Kidney capillary endothelial cell (primary cell): ENCODE data around the gene ENKD1.
"Not testable (repeated sequence)": the region's sequence is repeated elsewhere in the genome, so short reads cannot be mapped to it uniquely, and the experiment has no call there.

Experiments
- DNase-seq: peaks from one replicate; pipeline ENCODE4 v3.0.0-alpha.2; 2018; ENCODE audit warnings: low spot score

Gene ENKD1, protein sequence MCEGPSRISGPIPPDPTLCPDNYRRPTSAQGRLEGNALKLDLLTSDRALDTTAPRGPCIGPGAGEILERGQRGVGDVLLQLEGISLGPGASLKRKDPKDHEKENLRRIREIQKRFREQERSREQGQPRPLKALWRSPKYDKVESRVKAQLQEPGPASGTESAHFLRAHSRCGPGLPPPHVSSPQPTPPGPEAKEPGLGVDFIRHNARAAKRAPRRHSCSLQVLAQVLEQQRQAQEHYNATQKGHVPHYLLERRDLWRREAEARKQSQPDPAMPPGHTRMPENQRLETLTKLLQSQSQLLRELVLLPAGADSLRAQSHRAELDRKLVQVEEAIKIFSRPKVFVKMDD

DNA sequence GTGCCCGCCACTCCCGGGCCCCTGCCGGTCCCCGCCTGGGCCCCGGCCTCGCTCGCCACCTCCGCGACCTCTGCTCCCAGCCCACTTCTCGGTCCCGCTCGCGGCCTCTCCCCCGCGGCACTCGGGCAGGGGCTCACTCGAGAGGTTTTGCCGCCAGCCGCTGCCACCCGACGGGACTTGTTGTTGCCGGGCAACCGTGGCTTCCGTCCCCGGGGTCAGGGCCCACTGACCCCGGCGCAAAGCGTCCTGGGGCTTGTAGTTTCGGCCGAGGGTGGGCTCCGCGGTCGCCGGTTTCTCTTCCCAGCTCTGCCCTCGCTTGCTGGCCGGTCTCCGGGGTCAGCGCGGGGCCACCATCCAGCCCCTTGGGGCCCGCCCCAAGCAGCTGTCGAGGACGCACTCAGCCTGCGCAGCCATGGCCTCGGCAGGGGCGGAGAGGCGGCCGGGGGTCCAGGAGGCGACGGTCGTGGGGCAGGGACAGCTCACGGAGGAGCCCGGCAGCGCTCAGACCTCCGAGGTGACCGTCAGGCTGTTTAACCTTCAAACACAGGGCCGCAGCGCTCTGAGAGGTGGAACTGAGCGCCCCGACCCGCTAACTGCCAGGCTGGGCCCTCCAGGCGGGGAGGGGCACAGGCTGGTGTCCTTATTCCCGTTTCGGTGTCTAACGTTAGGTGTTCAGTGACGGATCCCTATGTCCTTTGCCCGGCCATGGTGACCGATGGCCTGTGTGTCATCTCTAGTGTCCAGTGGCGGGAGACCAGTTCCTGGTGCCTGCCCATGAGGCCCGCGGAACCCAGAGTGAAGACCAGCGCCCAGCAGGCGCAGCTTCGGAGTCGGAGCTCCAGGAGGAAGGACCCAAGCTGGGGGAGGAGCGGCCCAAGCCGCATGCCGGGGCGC lies at the start of gene ENKD1, which contains the start of gene C16orf86:
ENKD1 (minus strand) TSS at position 192 of the 894 bp plus-strand sequence. CDS start 308 bp downstream, outside the sequence.
C16orf86 (plus strand) TSS at position 256 of the 894 bp plus-strand sequence; CDS start at position 413, 157 bp downstream.
- peak; percentile 80 for DNase-seq

DNA sequence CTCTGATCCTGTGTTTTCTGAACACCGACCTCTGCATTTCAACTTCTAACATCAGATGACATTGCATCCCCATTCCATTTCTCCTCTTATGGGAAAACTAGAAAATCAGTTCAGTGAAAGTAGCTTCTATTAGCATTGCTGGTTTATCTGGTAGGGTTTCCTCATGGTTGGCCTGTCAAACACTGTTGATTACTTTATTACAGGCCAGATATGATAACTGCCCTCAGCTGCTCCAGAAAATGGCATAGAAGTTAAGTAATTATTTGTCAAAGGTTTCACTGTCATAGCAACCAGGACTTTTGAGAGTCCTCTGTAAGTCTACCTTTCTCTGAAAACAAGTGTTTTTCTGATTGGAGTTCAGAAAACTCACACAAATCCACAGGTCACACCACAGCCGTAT lies 49.5 kb upstream of the ENKD1 start:
- no peak for DNase-seq

DNA sequence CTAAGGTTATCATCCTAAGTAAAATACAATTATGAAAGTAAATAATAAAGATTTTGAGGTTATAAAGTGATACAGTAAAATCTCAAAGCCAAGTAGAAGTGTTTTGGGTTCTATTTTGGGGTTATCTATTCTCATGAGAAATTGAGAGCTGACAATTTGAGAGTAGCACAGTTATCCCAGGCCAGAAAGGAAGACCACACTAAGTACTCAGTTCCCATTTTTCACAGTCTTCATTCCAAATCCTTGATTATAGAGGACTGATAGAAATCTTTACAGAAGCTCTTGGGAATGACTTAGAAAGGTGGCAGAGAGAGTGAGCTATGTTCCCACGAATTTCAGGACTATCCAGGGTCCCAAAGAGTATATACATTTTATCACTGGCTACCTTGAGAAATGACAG lies 48.0 kb upstream of the ENKD1 start:
- no peak for DNase-seq

GRCh38 chr16:67713647-67714273 lies 47.2 kb upstream of the ENKD1 start:
- no peak for DNase-seq

DNA sequence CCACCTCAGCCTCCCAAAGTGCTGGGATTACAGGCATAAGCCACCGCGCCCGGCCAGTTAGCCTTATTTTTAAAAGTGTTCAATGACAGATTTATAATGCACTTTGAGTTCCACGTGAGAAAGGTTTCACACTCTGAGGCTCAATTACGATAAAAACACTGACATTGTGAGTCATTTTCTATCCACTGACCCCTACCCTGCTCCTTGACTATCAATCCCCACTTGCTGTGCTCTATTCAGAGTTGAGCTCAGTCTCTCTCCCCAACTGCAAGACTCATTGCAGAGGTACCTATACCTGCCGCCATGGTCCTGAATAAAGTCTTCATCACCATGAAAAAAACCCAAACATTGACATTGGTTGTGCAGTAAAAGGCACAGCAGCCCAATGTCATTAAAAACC lies 44.1 kb upstream of the ENKD1 start:
- DNase-seq, result no peak

DNA sequence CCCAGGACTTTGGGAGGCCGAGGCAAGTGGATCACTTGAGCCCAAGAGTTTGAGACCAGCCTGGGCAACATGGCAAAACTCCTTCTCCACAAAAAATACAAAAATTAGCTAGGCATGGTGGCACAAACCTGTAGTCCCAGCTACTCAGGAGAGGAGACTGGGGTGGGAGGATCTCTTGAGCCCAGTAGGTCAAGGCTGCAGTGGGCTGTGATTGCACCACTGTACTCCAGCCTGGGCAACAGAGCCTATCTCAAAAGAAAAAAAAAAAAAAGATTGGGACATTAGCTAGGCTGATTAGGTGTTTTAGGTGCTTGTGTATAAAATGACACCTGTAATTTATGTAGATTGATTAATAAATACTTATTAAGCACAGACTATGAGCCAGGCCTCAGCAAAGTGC lies 42.5 kb upstream of the ENKD1 start:
- DNase-seq, result no peak

- DNase-seq, result peak; percentile 5
Measured at GRCh38 chr16:67708368-67708771, 41.8 kb upstream of the ENKD1 start.

DNA sequence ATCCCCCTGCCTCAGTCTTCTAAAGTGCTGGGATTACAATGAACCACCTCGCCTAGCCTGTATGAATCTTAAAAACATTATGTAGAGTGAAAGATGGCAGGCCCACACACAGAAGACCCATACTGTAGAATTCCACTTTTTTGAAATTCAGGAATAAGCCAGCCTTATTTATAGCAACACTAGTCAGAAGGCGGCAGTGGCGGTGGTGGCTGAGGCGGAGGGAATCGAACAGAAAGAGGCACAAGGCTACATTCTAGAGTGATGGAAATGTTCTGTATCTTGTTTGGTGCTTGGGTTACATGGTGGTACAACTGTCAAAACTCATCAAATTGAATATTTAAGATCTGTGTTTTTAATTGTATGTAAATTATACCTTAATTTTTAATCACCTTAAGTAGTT lies 41.2 kb upstream of the ENKD1 start:
- DNase-seq, result no peak

GRCh38 chr16:67707210-67707609 lies 40.7 kb upstream of the ENKD1 start:
- DNase-seq, result no peak

DNA sequence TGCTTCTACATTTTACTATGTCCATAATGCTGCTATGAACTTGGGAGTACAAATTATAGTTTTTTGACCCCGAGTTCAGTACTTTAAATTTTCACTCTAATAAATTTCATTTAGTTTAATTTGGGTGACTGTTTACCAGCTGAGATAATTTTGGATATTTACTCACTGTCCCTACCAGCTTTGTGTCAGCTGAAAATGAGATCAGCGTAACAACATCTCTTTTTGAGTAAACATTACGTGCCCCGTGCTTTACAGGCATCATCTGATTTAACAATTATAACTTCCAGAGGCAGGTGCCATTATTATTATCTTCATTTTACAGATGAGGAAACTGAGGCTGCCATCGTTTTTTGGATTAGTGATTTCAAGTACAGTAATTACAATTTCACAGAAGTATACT lies 37.6 kb upstream of the ENKD1 start:
- no peak for DNase-seq

DNA sequence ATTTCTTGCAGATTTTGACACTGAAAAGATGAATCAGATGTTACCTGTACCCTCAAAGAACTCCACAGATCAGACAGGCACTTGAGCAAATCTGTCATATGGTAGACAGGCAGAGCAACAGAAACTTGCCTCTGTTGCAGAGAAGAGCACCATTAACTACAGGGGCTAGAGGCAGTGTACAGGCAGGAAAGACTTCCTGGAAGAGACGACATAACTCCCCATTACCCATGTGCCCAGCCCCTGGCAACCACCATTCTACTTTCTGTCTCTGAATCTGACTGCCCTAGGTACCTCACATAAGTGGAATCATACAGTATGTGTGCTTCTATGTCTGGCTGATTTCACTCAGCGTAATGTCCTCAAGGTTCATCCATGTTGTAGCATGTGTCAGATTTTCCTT lies 37.1 kb upstream of the ENKD1 start:
- no peak for DNase-seq

DNA sequence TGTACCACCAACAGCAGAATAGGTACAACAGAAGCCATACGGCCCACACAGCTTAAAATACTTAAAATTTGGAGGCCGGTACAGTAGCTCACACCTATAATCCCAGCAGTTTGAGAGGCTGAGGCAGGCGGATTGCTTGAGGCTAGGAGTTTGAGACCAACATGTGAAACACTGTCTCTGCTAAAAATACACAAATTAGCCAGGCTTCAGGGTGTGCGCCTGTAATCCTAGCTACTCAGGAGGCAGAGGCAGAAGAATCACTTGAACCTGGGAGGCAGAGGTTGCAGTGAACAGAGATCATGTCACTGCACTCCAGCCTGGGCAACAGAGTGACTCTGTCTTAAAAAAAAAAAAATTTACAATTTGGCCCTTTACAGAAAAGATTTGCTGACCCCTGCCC lies 35.6 kb upstream of the ENKD1 start:
- DNase-seq, result no peak

DNA sequence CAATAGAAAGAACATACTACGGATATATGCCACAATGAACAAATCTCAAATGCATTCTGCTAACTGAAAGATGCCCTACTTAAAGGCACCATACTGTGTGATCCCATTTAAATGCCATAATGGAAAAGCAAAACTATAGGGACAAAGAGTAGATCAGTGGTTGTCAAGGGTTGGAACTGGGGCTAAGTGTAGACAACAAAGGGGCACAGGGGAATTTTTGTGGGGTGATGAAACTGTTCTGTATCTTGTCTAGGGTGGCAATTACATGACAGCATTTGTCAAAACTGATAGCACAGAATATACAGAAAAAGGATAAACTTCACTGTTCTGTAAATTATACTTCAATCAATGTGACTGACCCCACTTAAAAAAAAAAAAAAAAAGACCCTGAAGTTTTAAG lies 34.9 kb upstream of the ENKD1 start:
- DNase-seq, result no peak

GRCh38 chr16:67699265-67699664 lies 32.7 kb upstream of the ENKD1 start:
- DNase-seq, result no peak

GRCh38 chr16:67697422-67698185 lies 31.1 kb upstream of the ENKD1 start:
- no peak for DNase-seq

DNA sequence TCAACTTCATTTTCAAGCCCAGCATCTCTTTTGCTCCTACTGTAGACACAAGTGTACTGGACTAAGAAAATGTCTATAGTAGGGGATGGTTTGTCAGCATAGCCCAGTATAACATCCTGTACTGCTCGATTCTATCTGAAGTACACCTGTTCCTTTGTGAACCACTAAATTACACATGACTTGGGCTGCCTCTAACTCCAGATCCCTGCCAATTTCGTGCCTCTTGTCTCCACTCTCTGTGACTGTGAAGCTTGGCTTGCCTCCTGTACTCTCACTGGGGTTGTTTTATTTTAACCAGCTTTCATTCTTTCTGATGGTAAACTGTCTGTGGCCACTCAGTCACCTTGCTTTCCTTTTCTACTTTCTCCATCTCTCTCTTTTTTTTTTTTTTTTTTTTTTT lies 28.1 kb upstream of the ENKD1 start:
- no peak for DNase-seq

DNA sequence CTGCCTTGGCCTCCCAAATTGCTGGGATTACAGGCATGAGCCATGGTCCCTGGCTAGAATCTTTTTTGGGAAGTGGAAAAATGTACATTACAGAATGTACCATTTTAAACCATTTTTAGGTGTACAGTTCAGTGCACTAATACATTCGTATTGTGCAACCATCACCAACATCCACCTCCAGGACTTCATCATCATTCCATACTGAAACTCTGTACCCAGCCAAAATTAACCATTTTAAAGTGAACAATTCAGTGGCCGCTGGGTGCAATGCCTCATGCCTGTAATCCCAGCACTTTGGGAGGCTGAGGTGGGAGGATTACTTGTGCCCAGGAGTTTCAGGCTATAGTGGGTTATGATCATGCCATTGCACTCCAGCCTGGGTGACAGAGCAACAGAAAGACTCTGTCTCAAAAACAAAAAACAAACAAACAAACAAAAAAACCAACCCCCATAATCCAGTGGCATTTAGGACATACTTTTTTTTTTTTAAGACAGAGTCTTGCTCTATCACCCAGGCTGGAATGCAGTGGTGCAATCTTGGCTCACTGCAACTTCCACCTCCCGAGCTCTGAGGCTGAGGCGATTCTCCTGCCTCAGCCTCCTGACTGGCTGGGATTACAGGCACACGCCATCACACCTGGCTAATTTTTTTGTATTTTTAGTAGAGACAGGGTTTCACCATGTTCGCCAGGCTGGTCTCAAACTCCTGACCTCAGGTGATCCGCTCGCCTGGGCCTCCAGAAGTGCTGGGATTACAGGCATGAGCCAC lies 27.2 kb upstream of the ENKD1 start:
- not testable (repeated sequence) for DNase-seq

DNA sequence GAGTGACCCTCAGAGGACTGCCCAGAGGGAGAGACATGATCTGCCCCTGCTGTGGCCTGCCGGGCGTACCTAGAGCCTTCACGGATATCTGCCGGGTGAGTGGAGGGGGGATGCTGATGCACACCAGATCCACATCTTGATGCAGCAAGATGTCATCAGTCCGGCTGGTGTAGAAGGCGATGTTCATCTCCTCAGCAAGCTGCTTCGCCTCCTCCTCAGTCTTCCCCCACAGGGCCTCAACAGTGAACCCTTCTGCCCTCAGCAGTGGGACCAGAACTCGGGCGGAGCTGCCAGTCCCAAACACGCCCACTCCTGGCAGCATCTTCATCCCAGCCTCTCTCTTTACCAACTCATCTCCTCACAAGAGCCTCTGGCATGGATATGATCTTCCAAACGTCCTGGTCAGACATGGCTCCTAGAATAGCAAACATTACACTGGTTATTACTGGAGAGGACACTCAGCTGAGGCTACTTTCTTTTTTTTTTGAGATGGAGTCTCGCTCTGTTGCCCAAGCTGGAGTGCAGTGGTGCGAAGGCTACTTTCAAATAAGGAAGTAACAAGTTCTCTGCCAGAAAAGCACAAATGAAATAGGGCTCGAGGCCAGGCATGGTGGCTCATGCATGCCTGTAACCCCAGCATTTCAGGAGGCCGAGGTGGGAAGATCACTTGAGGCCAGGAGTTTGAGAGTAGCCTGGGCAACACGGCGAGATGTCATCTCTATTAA lies 19.0 kb upstream of the ENKD1 start:
- DNase-seq, result no peak

GRCh38 chr16:67683767-67684166 lies 17.2 kb upstream of the ENKD1 start:
- no peak for DNase-seq
